SH-SY5Y (cell line): ENCODE measurements around the gene RBBP8NL.

Experiments used
- GATA2 ChIP-seq: IDR thresholded peaks from 2 replicates; pipeline ENCODE4 v1.6.1; 2011; ENCODE audit warnings: mild to moderate bottlenecking, low read depth, low read length
- GATA3 ChIP-seq: IDR thresholded peaks from 2 replicates; pipeline ENCODE4 v1.6.1; 2011; ENCODE audit warnings: low read depth, mild to moderate bottlenecking, low read length, moderate library complexity

DNA sequence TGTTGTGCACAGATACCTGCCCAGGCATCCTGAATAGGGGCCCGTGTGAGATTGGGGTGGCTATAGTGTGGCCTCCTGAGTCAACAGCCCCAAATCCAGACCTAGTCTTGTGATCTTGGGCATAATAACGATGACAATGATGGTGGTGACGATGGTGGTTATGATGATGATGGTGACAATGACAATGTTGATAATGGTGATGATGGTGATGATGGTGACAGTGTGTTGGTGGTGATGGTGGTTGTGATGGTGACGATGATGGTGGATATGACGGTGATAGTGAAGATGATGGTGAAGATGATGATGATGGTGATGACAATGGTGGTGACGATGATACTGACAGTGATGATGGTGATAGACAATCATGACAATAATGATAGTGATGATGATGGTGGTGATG lies 45.5 kb downstream of the RBBP8NL start:
- TF ChIP-seq GATA2 (no peak), GATA3 (no peak)
